OCI-LY1 (cell line): ENCODE results near the gene EMC1.

Source experiments
- H2AFZ ChIP-seq: fragments of 200-600 bp; sonication (generic), shearing (Covaris generic); 2 replicates; pipeline ENCODE4 v1.6.0; 2014; ENCODE audit warnings: antibody characterized with exemption, mild to moderate bottlenecking, low read length
- H3F3A ChIP-seq: fragments of 200-600 bp; sonication (generic), shearing (Covaris generic); 2 replicates; pipeline ENCODE4 v1.6.0; 2014; ENCODE audit warnings: mild to moderate bottlenecking, antibody characterized with exemption, low read length, moderate library complexity; ENCODE audit not compliant: insufficient read depth
- H3K27ac ChIP-seq: fragments of 200-600 bp; sonication (generic); 2 replicates; pipeline ENCODE4 v1.5.1; 2014; ENCODE audit warnings: low read length, mixed run types, mild to moderate bottlenecking, low read depth; ENCODE audit not compliant: poor library complexity, severe bottlenecking
- H3K27me3 ChIP-seq: fragments of 200-600 bp; sonication (generic); 2 replicates; pipeline ENCODE4 v1.6.0; 2014; ENCODE audit warnings: antibody characterized with exemption, mild to moderate bottlenecking, low read length, moderate library complexity; ENCODE audit not compliant: insufficient read depth
- H3K36me3 ChIP-seq: fragments of 200-600 bp; sonication (generic); 2 replicates; pipeline ENCODE4 v1.6.1; 2014; ENCODE audit warnings: mild to moderate bottlenecking, antibody characterized with exemption, low read length, moderate library complexity, mixed read lengths; ENCODE audit not compliant: insufficient read depth
- H3K4me1 ChIP-seq: fragments of 200-600 bp; sonication (generic); 2 replicates; pipeline ENCODE4 v1.5.1; 2014; ENCODE audit warnings: mild to moderate bottlenecking, low read length, moderate library complexity; ENCODE audit not compliant: insufficient read depth, severe bottlenecking
- H3K4me2 ChIP-seq: fragments of 200-600 bp; sonication (generic), shearing (Covaris generic); 2 replicates; pipeline ENCODE4 v1.6.1; 2014; ENCODE audit warnings: low read length
- H3K4me3 ChIP-seq: fragments of 200-600 bp; sonication (generic); 2 replicates; pipeline ENCODE4 v1.5.1; 2014; ENCODE audit warnings: low read length, low read depth, mild to moderate bottlenecking, mixed read lengths; ENCODE audit not compliant: poor library complexity, severe bottlenecking
- H3K79me2 ChIP-seq: fragments of 200-600 bp; shearing (Covaris generic); 2 replicates; pipeline ENCODE4 v1.6.1; 2016; ENCODE audit warnings: mixed run types, low read length, mixed read lengths; ENCODE audit not compliant: insufficient read depth
- H3K9ac ChIP-seq: fragments of 200-600 bp; sonication (generic), shearing (Covaris generic); 2 replicates; pipeline ENCODE4 v1.6.1; 2014; ENCODE audit warnings: mild to moderate bottlenecking, low read length, mixed read lengths
- H3K9me2 ChIP-seq: fragments of 200-600 bp; sonication (generic), shearing (Covaris generic); 2 replicates; pipeline ENCODE4 v1.6.1; 2014; ENCODE audit warnings: low read depth, mild to moderate bottlenecking, low read length, mixed read lengths
- H3K9me3 ChIP-seq: fragments of 200-600 bp; shearing (Covaris generic); 2 replicates; pipeline ENCODE4 v1.6.1; 2014; ENCODE audit warnings: low read length, mixed read lengths
- H4K20me1 ChIP-seq: fragments of 200-600 bp; sonication (generic), shearing (Covaris generic); 2 replicates; pipeline ENCODE4 v1.6.0; 2016; ENCODE audit warnings: mild to moderate bottlenecking, low read length; ENCODE audit not compliant: insufficient read depth
- CTCF ChIP-seq: fragments of 200-600 bp; sonication (generic), shearing (Covaris generic); IDR thresholded peaks from 2 replicates; pipeline ENCODE4 v1.5.1; 2017; ENCODE audit warnings: mild to moderate bottlenecking, antibody characterized with exemption, low read length, moderate library complexity, mixed read lengths
- EZH2 ChIP-seq: fragments of 200-600 bp; sonication (generic), shearing (Covaris generic); IDR thresholded peaks from 2 replicates; pipeline ENCODE4 v1.8.0; 2017; ENCODE audit warnings: borderline replicate concordance, mixed run types, mild to moderate bottlenecking, antibody characterized with exemption, low read length, moderate library complexity, mixed read lengths

Gene EMC1

GRCh38 chr1:19222979-19223824 is 28.1 kb downstream of the EMC1 start:
- H3K4me1 ChIP-seq = no peaks in the 10 kb centered on the region
- H3K9ac ChIP-seq = no peak overlapping the region
- no peaks in the 10 kb centered on the region for H3K79me2 ChIP-seq
- no peaks in the 10 kb centered on the region for H3F3A ChIP-seq
- H3K27ac ChIP-seq = no peak overlapping the region
- no peaks in the 10 kb centered on the region for H3K9me2 ChIP-seq
- H3K4me2 ChIP-seq = no peak overlapping the region
- no peaks in the 10 kb centered on the region for H3K27me3 ChIP-seq
- peaks cover 92% of the 10 kb centered on the region for H3K36me3 ChIP-seq
- H3K9me3 ChIP-seq = no peaks in the 10 kb centered on the region
- H3K4me3 ChIP-seq = no peak overlapping the region
- TF ChIP-seq EZH2 (no peak), CTCF (no peak)
- H4K20me1 ChIP-seq = no peaks in the 10 kb centered on the region
- H2AFZ ChIP-seq = no peak overlapping the region

- H3K79me2 ChIP-seq = no peaks in the 10 kb centered on the region
- H2AFZ ChIP-seq = no peak overlapping the region
- H3K27ac ChIP-seq = no peak overlapping the region
- no peaks in the 10 kb centered on the region for H3K4me1 ChIP-seq
- no peak overlapping the region for H3K4me3 ChIP-seq
- no peak overlapping the region for H3K9ac ChIP-seq
- TF ChIP-seq CTCF (no peak), EZH2 (no peak)
- H3K4me2 ChIP-seq = no peak overlapping the region
- H3K9me3 ChIP-seq = no peaks in the 10 kb centered on the region
- H3K9me2 ChIP-seq = no peaks in the 10 kb centered on the region
- no peaks in the 10 kb centered on the region for H3K27me3 ChIP-seq
- peaks cover 97% of the 10 kb centered on the region for H3K36me3 ChIP-seq
- no peaks in the 10 kb centered on the region for H4K20me1 ChIP-seq
- no peaks in the 10 kb centered on the region for H3F3A ChIP-seq
These were observed 28.8 kb downstream of the EMC1 start for GRCh38 chr1:19222573-19222972.

GRCh38 chr1:19220991-19221390 is 30.3 kb downstream of the EMC1 start:
- H3K36me3 ChIP-seq = peaks cover 97% of the 10 kb centered on the region
- H3K9me2 ChIP-seq = no peaks in the 10 kb centered on the region
- H3K4me2 ChIP-seq = no peak overlapping the region
- H3K4me1 ChIP-seq = no peaks in the 10 kb centered on the region
- no peak overlapping the region for H3K27ac ChIP-seq
- no peak overlapping the region for H3K9ac ChIP-seq
- H3K4me3 ChIP-seq = no peak overlapping the region
- no peaks in the 10 kb centered on the region for H3F3A ChIP-seq
- no peak overlapping the region for H2AFZ ChIP-seq
- no peaks in the 10 kb centered on the region for H3K27me3 ChIP-seq
- no peaks in the 10 kb centered on the region for H4K20me1 ChIP-seq
- H3K9me3 ChIP-seq = no peaks in the 10 kb centered on the region
- H3K79me2 ChIP-seq = no peaks in the 10 kb centered on the region
- no peak for TF ChIP-seq EZH2
- no peak for TF ChIP-seq CTCF
